Activated CD8-positive, alpha-beta memory T cell treated with anti-CD3 and anti-CD28 coated beads for 36 hours (primary cell): ENCODE results near the gene LRRC70. TPM values are rescaled to one million over a fixed set of nuclear protein-coding genes. Genes with fewer than 3 reads are reported as not detected.
"Not testable (repeated sequence)": the region's sequence is repeated elsewhere in the genome, so short reads cannot be mapped to it uniquely, and the experiment has no call there.

Experiments
- CTCF ChIA-PET: fragments of 350-600 bp; sonication (Branson Sonifier 250); formaldehyde crosslinking; loops from one replicate; lab custom pipeline; 2021; ENCODE audit warnings: antibody characterized with exemption; lab: Charles Lee
- POLR2A ChIA-PET: fragments of 350-600 bp; sonication (Branson Sonifier 250); formaldehyde crosslinking; loops from one replicate; lab custom pipeline; 2021; ENCODE audit warnings: antibody characterized with exemption; lab: Charles Lee
- total RNA-seq, 2 experiments: library from RNA; stranded (reverse); gene quantifications; one replicate each; pipeline ENCODE4 v1.2.3, GENCODE V29; 2021

LRRC70 gene, protein sequence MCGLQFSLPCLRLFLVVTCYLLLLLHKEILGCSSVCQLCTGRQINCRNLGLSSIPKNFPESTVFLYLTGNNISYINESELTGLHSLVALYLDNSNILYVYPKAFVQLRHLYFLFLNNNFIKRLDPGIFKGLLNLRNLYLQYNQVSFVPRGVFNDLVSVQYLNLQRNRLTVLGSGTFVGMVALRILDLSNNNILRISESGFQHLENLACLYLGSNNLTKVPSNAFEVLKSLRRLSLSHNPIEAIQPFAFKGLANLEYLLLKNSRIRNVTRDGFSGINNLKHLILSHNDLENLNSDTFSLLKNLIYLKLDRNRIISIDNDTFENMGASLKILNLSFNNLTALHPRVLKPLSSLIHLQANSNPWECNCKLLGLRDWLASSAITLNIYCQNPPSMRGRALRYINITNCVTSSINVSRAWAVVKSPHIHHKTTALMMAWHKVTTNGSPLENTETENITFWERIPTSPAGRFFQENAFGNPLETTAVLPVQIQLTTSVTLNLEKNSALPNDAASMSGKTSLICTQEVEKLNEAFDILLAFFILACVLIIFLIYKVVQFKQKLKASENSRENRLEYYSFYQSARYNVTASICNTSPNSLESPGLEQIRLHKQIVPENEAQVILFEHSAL
- total RNA-seq = under 1 TPM; 0.23 to 0.29 TPM

DNA sequence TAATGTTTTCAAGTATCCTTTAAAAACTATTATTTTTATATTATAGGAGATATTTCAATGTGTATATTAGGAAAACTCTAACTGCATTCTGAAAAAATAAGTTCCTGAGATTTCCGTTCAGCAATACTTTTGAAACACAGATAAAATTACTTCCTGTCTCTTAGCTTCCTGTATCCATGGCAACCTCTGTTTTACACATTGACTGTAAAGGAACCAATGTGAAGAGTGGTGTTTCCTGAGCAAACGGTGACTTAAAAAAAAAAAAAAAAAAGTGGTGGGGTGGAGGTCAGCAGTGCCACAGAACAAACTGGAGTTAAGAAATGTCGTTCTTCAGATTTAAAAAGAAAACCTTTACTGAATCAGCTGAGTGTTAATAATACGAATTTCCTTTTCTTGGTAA lies at the start of gene LRRC70:
LRRC70 (plus strand) TSS at position 280 of the 400 bp plus-strand sequence. CDS start 620 bp downstream, outside the sequence.
- POLR2A ChIA-PET = no interaction called here
- CTCF ChIA-PET = no interaction called here

GRCh38 chr5:62533597-62533996 lies 45.0 kb upstream of the LRRC70 start:
- POLR2A ChIA-PET = no interaction called here
- CTCF ChIA-PET = no interaction called here

GRCh38 chr5:62534461-62535236 lies 44.0 kb upstream of the LRRC70 start:
- POLR2A ChIA-PET = no interaction called here
- CTCF ChIA-PET = no interaction called here

- ChIA-PET POLR2A (no interaction called here), CTCF (no interaction called here)
Observed at GRCh38 chr5:62536232-62536631, 42.4 kb upstream of the LRRC70 start.

DNA sequence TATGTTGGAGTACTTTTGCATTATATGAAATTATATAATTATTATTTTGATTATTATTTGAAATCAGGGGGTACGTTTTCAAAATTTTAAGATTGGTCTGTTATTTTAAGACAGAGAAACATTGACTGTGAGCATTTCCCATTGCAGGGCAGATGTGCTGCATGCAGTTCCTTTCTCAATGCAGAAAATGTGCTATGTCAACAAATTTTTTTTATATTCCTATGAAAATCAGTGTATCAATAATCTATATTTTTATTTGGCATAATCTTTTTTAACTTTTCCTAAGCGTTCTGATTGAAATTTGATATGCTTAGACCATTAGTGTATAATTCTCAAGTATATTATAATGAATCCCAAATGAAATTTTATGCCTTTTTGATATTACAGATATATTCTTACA lies 41.8 kb upstream of the LRRC70 start:
- CTCF ChIA-PET = no interaction called here
- POLR2A ChIA-PET = no interaction called here

- ChIA-PET CTCF (no interaction called here), POLR2A (interaction anchor here (1.0 kb wide), 1 partner anchor 36 kb away, joined by 4 read pairs; no protein-coding TSS in a partner anchor)
Observed at GRCh38 chr5:62538017-62538942, 40.3 kb upstream of the LRRC70 start.

- ChIA-PET POLR2A (no interaction called here), CTCF (interaction anchor here (0.5 kb wide), 1 partner anchor 72 kb away, joined by 3 read pairs; no protein-coding TSS in a partner anchor)
Observed at GRCh38 chr5:62542720-62543119, 35.9 kb upstream of the LRRC70 start.

DNA sequence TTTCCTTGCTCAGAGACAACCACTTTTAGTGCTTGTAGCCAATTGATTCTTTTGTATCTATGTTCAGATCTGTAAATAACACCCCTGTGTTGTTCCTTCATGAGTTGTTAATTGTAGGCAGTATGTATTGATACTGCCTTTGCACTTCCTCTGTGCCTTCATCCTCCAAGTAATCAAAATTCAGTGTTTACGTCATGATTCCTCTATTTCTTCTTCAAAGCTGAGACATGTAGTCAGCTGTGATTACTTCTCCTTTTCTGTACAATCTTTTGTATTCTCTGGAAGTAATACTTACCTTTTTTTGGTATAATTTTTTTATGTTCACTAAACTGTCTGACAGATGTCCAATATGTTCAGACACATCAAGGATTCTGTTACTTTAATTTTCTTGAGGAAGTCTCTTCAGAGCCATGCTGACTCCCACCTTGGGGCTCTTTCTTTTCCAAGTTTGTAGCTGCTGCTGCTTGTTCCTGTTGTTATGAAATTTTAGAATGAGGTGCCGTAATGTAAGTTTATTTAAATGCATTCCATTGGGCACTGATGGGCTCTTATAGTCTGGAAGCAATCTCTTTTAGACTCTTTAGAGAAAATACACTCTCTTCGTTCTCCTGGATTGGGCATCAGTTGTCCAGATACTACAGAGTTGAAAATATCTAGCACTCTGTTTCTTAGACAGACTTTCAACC lies 30.5 kb upstream of the LRRC70 start:
- CTCF ChIA-PET = interaction anchor here (0.8 kb wide), 1 partner anchor 20 kb away, joined by 4 read pairs; no protein-coding TSS in a partner anchor
- POLR2A ChIA-PET = no interaction called here

DNA sequence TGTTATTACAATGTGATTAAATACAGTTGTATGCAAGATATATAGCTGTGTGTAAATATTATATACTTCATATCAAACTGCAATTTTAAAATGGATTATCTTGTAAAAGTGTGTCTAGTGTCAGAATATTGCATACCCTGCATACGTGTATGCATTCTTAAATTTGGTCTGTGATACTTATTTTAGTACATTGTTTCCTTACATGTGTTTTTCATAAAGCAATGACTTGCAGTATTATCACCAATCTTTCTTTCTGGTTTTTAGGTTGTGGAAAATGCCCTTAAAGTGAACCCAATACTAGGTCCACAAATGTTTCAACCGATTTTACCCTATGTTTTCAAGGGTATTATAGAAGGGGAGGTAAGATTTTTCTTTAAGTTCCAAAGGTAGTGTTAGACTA lies 28.5 kb upstream of the LRRC70 start:
- POLR2A ChIA-PET = interaction anchor here (0.5 kb wide), 1 partner anchor 19 kb away, joined by 3 read pairs; no protein-coding TSS in a partner anchor

DNA sequence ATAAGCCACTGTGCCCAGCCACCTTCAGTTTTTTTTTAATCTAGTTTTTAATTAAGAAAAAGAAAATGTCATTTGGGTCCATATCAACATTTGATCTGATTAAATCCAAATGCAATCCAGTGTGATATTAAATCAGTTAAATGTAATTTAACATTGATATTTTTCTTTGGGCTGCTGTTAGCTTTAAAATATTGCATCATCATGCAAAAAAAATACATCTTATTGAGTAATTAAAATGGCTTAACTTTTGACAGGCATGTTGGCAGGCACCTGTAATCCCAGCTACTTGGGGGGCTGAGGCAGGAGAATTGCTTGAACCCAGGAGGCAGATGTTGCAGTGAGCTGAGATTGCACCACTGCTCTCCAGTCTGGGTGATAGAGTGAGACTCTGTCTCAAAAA lies 22.7 kb upstream of the LRRC70 start:
- POLR2A ChIA-PET = no interaction called here
- CTCF ChIA-PET = interaction anchor here (0.7 kb wide), 1 partner anchor 383 kb away, joined by 3 read pairs; no protein-coding TSS in a partner anchor

More for the DNA sequence above, 28.5 kb upstream of the LRRC70 start:
- CTCF ChIA-PET = no interaction called here

- ChIA-PET CTCF (no interaction called here), POLR2A (no interaction called here)
Observed at GRCh38 chr5:62558941-62559340, 19.7 kb upstream of the LRRC70 start.

- POLR2A ChIA-PET = no interaction called here
- CTCF ChIA-PET = no interaction called here
Observed at GRCh38 chr5:62560786-62561185, 17.8 kb upstream of the LRRC70 start.

DNA sequence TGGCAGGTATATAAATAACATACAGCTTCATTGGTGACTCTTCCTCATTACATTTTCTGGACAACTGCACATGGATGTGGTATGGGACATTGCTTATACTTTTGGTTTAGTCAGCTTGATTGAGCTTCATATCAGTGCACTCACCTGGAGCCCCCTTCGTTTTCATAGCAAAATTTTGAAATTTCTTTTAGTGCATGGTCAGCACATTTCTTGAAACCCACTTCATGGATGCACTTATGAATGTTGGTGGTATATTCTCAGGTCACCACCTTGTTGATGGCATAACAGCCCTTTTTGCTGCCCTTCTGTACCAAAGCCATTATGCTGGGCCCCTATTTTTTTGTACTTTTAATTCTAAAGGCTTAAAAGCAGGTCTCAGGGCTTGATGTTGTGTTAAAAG lies 16.7 kb upstream of the LRRC70 start:
- ChIA-PET POLR2A (no interaction called here), CTCF (no interaction called here)

DNA sequence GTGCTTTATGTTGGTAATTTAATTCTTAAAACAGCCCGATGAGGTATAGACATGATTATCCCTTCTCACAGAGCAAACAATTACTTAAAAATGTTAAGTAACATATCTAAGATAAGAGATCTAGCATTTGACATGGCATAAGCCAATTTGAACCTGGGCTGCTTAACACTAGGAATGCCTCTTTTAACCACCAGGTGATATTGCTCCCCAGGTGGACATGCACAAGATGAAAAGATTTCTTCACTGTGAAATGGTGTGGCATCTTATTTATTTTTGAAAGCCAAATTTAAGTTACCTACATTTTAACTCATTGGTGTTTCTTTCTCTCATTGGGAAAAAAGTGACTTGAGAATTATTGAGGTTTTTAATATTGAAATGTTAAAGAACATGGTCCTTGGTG lies 15.8 kb upstream of the LRRC70 start:
- ChIA-PET CTCF (no interaction called here), POLR2A (no interaction called here)

DNA sequence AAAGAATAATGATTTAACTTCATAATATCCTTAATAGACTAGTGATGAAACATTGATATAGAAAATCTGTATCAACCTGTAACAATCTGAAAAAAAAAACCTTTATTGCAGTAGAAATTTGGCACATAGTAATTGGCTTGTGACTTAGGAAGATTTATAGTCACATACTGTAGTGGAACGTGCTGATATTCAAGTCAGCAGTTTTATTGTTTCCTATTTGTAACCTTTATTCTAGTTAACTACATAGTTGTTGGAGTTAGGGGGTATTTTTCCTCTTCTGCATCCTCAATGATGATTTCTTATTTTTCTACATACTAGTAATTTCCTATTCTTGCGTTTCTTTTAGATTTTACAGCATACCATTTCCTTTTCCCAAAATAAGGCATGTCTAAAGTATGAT lies 14.5 kb upstream of the LRRC70 start:
- POLR2A ChIA-PET = no interaction called here

DNA sequence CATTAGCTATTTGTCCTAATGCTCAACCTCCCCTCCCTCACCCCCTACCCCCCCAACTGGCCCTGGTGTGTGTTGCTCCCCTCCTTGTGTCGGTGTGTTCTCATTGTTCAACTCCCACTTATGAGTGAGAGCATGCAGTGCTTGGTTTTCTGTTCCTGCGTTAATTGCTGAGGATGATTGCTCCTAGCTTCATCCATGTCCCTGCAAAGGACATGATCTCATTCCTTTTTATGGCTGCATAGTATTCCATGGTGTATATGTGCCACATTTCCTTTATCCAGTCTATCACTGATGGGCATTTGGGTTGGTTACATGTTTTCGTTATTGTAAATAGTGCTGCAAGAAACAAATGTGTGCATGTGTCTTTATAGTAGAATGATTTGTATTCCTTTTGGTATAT lies 12.9 kb upstream of the LRRC70 start:
- POLR2A ChIA-PET, CTCF ChIA-PET: not testable (repeated sequence)

More for the DNA sequence above, 14.5 kb upstream of the LRRC70 start:
- CTCF ChIA-PET = no interaction called here

- CTCF ChIA-PET = interaction anchor here (0.6 to 1.2 kb wide), 2 partner anchors 21 to 89 kb away, joined by 3 to 4 read pairs; no protein-coding TSS in a partner anchor
- POLR2A ChIA-PET = no interaction called here
Observed at GRCh38 chr5:62568143-62568542, 10.5 kb upstream of the LRRC70 start.
